ENCODE data around the gene TSPAN11. TPM values are rescaled to one million over a fixed set of nuclear protein-coding genes. Genes with fewer than 3 reads are reported as not detected.

Gene TSPAN11
- total RNA-seq, 1 experiment from 2014 or later, result not detected

DNA sequence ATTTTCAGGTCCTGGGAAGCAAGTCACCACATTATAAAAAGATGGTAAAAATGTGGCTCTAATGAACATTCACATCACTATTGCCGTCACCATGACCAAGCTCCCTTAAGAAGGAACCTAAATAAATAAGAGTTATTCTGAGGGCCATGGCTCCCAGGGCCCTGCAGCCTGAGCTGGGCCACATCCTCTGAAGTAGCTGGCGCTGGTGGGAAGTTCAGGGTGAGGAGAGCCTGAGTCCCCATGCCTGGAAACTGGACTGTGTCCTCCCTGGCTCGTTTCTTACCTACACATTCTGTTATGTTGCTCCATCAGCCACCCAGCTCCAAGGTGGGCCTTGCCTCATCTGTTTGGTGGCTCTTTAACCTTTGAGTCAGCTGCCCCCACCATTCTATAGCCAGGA is 42.5 kb downstream of the TSPAN11 start:
- no peak for DNase-seq (ENCODE audit: low read depth, low spot score)
- CTCF ChIA-PET, result no interaction called here
- no peak overlapping the region for H3K4me3 ChIP-seq (ENCODE audit: low read depth in 2 of 2, low read length in 2 of 2)
- no peak for TF ChIP-seq CTCF (IDR thresholded peaks at IDR 0.05)
- no peak for TF ChIP-seq SIN3A (IDR thresholded peaks at IDR 0.05; ENCODE audit: borderline replicate concordance, insufficient read depth, low read depth, low read length)
- no peak for TF ChIP-seq TCF7L2 (IDR thresholded peaks at IDR 0.05; ENCODE audit: low read depth, low read length)
- TF ChIP-seq POLR2AphosphoS5 (IDR thresholded peaks at IDR 0.05; ENCODE audit: low read depth, low read length), result no peak
- TF ChIP-seq REST (IDR thresholded peaks at IDR 0.05; ENCODE audit: insufficient read depth in 1 of 2, low read depth in 2 of 2, low read length in 1 of 2), result no peak
- intact Hi-C loops (cut with micrococcal nuclease; ENCODE audit: unreplicated experiment) (no loop called here), in situ Hi-C loops (cut with HindIII; ENCODE audit: low pct_unique_long_range_greater_than_20kb, low sequenced_read_pairs) (no loop called here)
- ATAC-seq, result no peak
- H3K4me1 ChIP-seq (ENCODE audit: control insufficient read depth, insufficient read depth, low read length), result no peaks in the 10 kb centered on the region
- POLR2A ChIA-PET, result no interaction called here
- H3K27ac ChIP-seq (ENCODE audit: low read length), result no peak overlapping the region
- no peaks in the 10 kb centered on the region for H3K36me3 ChIP-seq (ENCODE audit: control insufficient read depth, insufficient read depth, low read length)
- BruUV-seq (replicated peaks), result no TSS peak
- peaks cover 46% of the 10 kb centered on the region for H3K27me3 ChIP-seq (ENCODE audit: control insufficient read depth, insufficient read depth, low read length)
- no peaks in the 10 kb centered on the region for H3K9me3 ChIP-seq (ENCODE audit: control insufficient read depth, insufficient read depth, low read depth, low read length)

DNA sequence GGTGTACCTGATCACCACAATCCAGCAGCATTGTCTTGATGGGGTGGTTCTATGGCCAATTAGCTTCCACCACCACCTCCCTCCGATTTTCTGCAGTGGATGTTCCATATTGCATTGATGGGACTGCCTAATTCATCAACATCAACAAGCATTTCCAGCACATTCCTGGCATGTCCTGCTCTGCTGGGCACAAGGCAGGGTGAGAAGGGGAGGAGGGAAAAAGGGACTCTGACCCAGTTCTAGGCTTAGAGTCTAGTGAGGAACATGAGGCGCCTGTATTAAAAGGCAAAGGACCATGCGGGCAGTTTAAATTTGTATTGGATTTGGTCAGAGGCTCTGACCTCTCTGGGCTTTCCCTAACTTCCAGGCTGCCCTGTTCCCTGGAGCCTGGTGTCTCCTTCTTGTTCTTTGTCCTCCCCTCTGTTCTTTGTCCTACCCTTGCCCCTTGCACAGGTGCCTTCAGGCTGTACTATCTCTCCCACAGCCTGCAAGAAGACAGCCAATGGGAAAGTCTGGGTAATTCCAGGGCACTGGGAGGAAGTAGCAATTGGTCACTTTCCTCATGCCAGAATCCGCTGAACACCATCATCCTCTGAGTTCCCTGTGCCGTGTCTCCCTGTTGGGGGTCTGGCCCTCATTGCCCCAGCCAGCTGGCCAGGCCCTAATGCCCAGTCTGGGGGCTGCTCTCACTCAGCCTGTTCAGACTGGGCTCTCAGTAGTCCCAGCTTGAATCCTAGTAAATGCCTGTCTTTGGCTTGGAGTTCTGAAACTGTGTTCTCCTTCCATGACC is 43.3 kb downstream of the TSPAN11 start:
- CTCF ChIA-PET, result no interaction called here
- BruUV-seq (replicated peaks), result no TSS peak
- no peak for ATAC-seq

More for the DNA sequence above, 43.3 kb downstream of the TSPAN11 start:
- peaks cover 44% of the 10 kb centered on the region for H3K27me3 ChIP-seq (ENCODE audit: control insufficient read depth, insufficient read depth, low read length)
- POLR2A ChIA-PET, result no interaction called here
- H3K4me1 ChIP-seq (ENCODE audit: control insufficient read depth, insufficient read depth, low read length), result no peaks in the 10 kb centered on the region
- in situ Hi-C loops (cut with HindIII; ENCODE audit: low pct_unique_long_range_greater_than_20kb, low sequenced_read_pairs) (no loop called here), intact Hi-C loops (cut with micrococcal nuclease; ENCODE audit: unreplicated experiment) (no loop called here)
- H3K36me3 ChIP-seq (ENCODE audit: control insufficient read depth, insufficient read depth, low read length), result no peaks in the 10 kb centered on the region
- DNase-seq (ENCODE audit: low read depth, low spot score), result no peak
- H3K27ac ChIP-seq (ENCODE audit: low read length), result no peak overlapping the region
- no peak overlapping the region for H3K4me3 ChIP-seq (ENCODE audit: low read depth in 2 of 2, low read length in 2 of 2)
- no peaks in the 10 kb centered on the region for H3K9me3 ChIP-seq (ENCODE audit: control insufficient read depth, insufficient read depth, low read depth, low read length)
- TF ChIP-seq TCF7L2 (IDR thresholded peaks at IDR 0.05; ENCODE audit: low read depth, low read length), result no peak
- TF ChIP-seq POLR2AphosphoS5 (IDR thresholded peaks at IDR 0.05; ENCODE audit: low read depth, low read length), result no peak
- TF ChIP-seq CTCF (IDR thresholded peaks at IDR 0.05), result no peak
- no peak for TF ChIP-seq REST (IDR thresholded peaks at IDR 0.05; ENCODE audit: insufficient read depth in 1 of 2, low read depth in 2 of 2, low read length in 1 of 2)
- no peak for TF ChIP-seq SIN3A (IDR thresholded peaks at IDR 0.05; ENCODE audit: borderline replicate concordance, insufficient read depth, low read depth, low read length)
